HL-60 (cell line): ENCODE results near the gene MACROD2.

Experiments
- CTCF ChIP-seq: IDR thresholded peaks from one replicate; pipeline ENCODE4 v1.5.1; 2011; ENCODE audit warnings: low read length, control low read depth, inconsistent platforms; ENCODE audit not compliant: insufficient read depth
- POLR2AphosphoS5 ChIP-seq: IDR thresholded peaks from 2 replicates; pipeline ENCODE4 v1.6.1; 2012; ENCODE audit warnings: low read depth
- REST ChIP-seq: IDR thresholded peaks from 2 replicates; pipeline ENCODE4 v1.6.1; 2012; ENCODE audit warnings: low read depth; ENCODE audit not compliant: insufficient replicate concordance

- TF ChIP-seq CTCF = no peak
- TF ChIP-seq POLR2AphosphoS5 = no peak
- no peak for TF ChIP-seq REST
These were observed 2010.0 kb downstream of the MACROD2 start for GRCh38 chr20:16005021-16005914.
